ENCODE measurements around the gene FAM78A. TPM values are rescaled to one million over a fixed set of nuclear protein-coding genes. Genes with fewer than 3 reads are reported as not detected.
"Not testable (repeated sequence)": the region's sequence is repeated elsewhere in the genome, so short reads cannot be mapped to it uniquely, and the experiment has no call there.

The FAM78A gene
- total RNA-seq, 6 donors from 2014 or later: 4.5 to 19.1 (median 9.3) TPM

DNA sequence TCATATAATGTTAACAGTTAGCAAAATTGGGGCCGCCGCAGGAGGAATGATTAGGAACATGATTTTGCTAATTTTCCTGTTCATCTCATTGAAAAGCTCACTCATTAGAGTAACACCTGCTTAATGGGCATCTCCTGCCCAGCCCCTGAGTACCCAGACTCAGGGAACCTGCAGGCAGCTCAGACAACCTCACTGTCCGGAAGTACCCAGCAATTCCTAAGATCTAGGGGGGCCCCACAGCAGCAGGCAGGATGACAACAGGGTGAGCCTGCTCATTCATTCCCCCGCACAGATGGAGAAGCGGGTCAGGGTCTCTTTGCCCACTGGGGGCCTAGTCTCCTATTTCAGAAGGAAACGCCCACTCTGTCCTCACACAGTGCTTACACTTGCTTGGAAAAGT lies 12.6 kb downstream of the FAM78A start:
- no peak for TF ChIP-seq POLR2AphosphoS5 (IDR thresholded peaks at IDR 0.05)
- TF ChIP-seq, protein P1, sequence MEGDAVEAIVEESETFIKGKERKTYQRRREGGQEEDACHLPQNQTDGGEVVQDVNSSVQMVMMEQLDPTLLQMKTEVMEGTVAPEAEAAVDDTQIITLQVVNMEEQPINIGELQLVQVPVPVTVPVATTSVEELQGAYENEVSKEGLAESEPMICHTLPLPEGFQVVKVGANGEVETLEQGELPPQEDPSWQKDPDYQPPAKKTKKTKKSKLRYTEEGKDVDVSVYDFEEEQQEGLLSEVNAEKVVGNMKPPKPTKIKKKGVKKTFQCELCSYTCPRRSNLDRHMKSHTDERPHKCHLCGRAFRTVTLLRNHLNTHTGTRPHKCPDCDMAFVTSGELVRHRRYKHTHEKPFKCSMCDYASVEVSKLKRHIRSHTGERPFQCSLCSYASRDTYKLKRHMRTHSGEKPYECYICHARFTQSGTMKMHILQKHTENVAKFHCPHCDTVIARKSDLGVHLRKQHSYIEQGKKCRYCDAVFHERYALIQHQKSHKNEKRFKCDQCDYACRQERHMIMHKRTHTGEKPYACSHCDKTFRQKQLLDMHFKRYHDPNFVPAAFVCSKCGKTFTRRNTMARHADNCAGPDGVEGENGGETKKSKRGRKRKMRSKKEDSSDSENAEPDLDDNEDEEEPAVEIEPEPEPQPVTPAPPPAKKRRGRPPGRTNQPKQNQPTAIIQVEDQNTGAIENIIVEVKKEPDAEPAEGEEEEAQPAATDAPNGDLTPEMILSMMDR (IDR thresholded peaks at IDR 0.05): no peak
- TF ChIP-seq EP300 (IDR thresholded peaks at IDR 0.05): no peak
- no peak for TF ChIP-seq POLR2A (IDR thresholded peaks at IDR 0.05)
- Histone ChIP-seq H3K27me3 (no peaks in the 10 kb centered on the region), H3K36me3 (peaks cover 7 to 30% (median 21%) of the 10 kb centered on the region in 4 donors), H3K27ac (peak overlapping the region in 3 of 4 donors; percentile 30 to 93 (median 58)), H3K9me3 (no peaks in the 10 kb centered on the region), H3K4me1 (peaks cover 22 to 42% (median 28%) of the 10 kb centered on the region in 4 donors), H3K4me3 (no peak overlapping the region)
- WGBS, 2 donors: 83 to 88% methylated on average over 6 of the region's 6 CpGs
- no peak for DNase-seq
- ATAC-seq (ENCODE audit: low FRiP score in 2 of 2): no peak

DNA sequence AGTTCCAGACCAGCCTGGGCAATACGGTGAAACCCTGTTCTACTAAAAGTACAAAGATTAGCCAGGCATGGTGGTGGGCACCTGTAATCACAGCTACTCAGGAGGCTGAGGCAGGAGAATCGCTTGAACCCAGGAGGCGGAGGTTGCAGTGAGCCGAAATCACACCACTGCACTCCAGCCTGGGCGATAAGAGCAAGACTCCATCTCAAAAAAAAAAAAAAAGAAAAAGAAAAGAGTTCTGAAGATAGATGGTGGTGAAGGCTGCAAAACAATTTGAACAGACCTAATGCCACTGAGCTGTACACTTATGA lies 13.3 kb downstream of the FAM78A start:
- not testable (repeated sequence) for H3K4me3 ChIP-seq; DNase-seq; H3K9me3 ChIP-seq; ATAC-seq (ENCODE audit: low FRiP score in 2 of 2); H3K27me3 ChIP-seq
- peaks cover 24 to 42% (median 25%) of the 10 kb centered on the region in 4 donors for H3K4me1 ChIP-seq
- H3K27ac ChIP-seq: peak overlapping the region in 2 of 4 donors; percentile 31 to 34
- WGBS, 2 donors: 88 to 90% methylated on average over 5 of the region's 5 CpGs
- peaks cover 7 to 32% (median 22%) of the 10 kb centered on the region in 4 donors for H3K36me3 ChIP-seq

DNA sequence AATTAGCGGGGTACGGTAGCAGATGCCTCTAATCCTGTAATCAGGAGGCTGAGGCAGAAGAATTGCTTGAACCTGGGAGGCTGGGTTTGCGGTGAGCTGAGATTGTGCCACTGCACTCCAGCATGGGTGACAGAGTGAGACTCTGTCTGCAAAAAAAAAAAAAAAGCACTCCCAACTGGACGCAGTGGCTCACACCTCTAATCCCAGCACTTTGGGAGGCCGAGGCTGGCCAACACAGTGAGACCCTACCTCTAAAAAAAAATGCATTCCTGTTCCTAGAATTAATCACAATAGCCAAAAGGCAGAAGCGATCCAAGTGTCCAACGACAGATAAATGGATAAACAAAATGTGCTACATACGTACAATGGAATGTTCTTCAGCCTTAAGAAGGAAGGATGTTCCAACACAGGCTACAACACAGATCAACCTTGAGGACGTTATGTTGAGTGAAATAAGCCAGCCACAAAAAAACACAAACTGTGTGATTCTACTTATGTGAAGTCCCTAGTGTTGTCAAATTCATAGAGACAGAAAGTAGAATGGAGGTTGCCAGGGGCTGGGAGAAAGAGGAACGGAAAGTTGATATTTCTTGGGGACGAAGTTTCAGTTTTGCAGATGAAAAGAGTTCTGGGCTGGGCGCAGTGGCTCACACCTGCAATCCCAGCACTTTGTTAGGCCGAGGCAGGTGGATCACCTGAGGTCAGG lies 13.8 kb downstream of the FAM78A start:
- DNase-seq (no peak), ATAC-seq (ENCODE audit: low FRiP score in 2 of 2) (no peak)
- peaks cover 27 to 44% (median 29%) of the 10 kb centered on the region in 4 donors for H3K4me1 ChIP-seq
- no peak overlapping the region for H3K4me3 ChIP-seq
- no peaks in the 10 kb centered on the region for H3K27me3 ChIP-seq
- peaks cover 7 to 32% (median 22%) of the 10 kb centered on the region in 4 donors for H3K36me3 ChIP-seq
- no peaks in the 10 kb centered on the region for H3K9me3 ChIP-seq
- peak overlapping the region in 2 of 4 donors; percentile 34 to 36 for H3K27ac ChIP-seq
- TF ChIP-seq POLR2AphosphoS5 (IDR thresholded peaks at IDR 0.05): no peak
- TF ChIP-seq POLR2A (IDR thresholded peaks at IDR 0.05): no peak
- TF ChIP-seq EP300 (IDR thresholded peaks at IDR 0.05): no peak
- TF ChIP-seq, protein P1 (IDR thresholded peaks at IDR 0.05): no peak
- 70 to 74% methylated on average over 13 of the region's 13 CpGs for WGBS, 2 donors

DNA sequence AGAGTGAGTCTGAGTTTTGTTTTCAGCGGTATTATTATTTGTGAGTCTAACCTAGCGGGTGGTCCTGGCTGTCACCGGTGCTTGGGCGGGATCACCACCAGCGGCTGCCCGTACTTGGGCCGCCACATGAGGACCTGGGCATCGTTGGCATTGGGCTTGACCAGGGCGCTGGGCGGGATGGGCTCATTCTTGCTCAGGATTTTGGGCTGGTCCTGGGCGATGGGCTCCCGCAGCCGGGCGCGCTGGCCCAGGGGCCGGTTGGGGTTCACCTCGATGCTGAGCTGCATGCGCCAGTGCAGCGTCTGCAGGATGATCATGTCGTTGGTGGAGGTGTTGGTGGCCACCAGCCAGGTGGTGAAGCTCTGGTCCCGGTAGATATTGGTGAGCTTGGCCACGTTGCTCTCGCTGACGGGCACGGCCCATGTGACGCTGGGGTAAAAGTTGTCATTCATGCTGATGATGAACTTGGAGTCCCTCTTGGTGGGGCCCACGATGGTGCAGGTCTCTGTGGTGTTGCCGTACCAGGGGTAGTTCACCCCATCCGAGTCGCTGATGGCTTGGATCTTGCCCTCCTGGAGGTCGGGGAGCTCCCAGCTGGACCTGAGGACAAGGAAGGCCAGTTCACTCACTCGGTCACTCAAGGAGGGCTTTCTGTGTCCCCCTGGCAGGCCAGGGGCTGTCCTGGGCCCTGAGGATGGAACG lies 15.4 kb downstream of the FAM78A start:
- peaks cover 23 to 45% (median 29%) of the 10 kb centered on the region in 4 donors for H3K4me1 ChIP-seq
- WGBS, 2 donors: 95% methylated on average over 12 to 29 of the region's 33 CpGs

More for the DNA sequence above, 15.4 kb downstream of the FAM78A start:
- ATAC-seq (ENCODE audit: low FRiP score in 2 of 2) (no peak), DNase-seq (peak in 1 of 2 donors; percentile 77)
- no peaks in the 10 kb centered on the region for H3K27me3 ChIP-seq
- no peak for TF ChIP-seq EP300 (IDR thresholded peaks at IDR 0.05)
- no peak for TF ChIP-seq POLR2A (IDR thresholded peaks at IDR 0.05)
- TF ChIP-seq, protein P1 (IDR thresholded peaks at IDR 0.05): no peak
- TF ChIP-seq POLR2AphosphoS5 (IDR thresholded peaks at IDR 0.05): no peak
- no peak overlapping the region for H3K4me3 ChIP-seq
- peaks cover 7 to 32% (median 22%) of the 10 kb centered on the region in 4 donors for H3K36me3 ChIP-seq
- H3K9me3 ChIP-seq: no peaks in the 10 kb centered on the region
- no peak overlapping the region for H3K27ac ChIP-seq
